Mucosa of rectum (tissue), 2 donors: ENCODE results near the gene MYOZ1.

ENCODE experiments used
- H3K27ac ChIP-seq, 2 donors: one replicate each; pipeline ENCODE4 v1.7.0; 2013; ENCODE audit warnings: inconsistent platforms in 2 of 2, low read depth in 2 of 2, low read length in 2 of 2
- H3K27me3 ChIP-seq, 2 donors: one replicate each; pipeline ENCODE4 v1.7.0; 2013; ENCODE audit warnings: low read length in 2 of 2; ENCODE audit not compliant: control insufficient read depth in 2 of 2, insufficient read depth in 2 of 2
- H3K36me3 ChIP-seq, 2 donors: one replicate each; pipeline ENCODE4 v1.7.0; 2013; ENCODE audit warnings: low read length in 2 of 2; ENCODE audit not compliant: control insufficient read depth in 2 of 2, insufficient read depth in 2 of 2
- H3K4me1 ChIP-seq, 2 donors: one replicate each; pipeline ENCODE4 v1.7.0; 2013; ENCODE audit warnings: low read length in 2 of 2, mild to moderate bottlenecking in 1 of 2; ENCODE audit not compliant: control insufficient read depth in 2 of 2, insufficient read depth in 2 of 2
- H3K4me3 ChIP-seq, 2 donors: one replicate each; pipeline ENCODE4 v1.7.0; 2013; ENCODE audit warnings: low read length in 2 of 2
- H3K9ac ChIP-seq, 2 donors: one replicate each; pipeline ENCODE4 v1.7.0; 2013; ENCODE audit warnings: low read length in 2 of 2, low read depth in 1 of 2, mild to moderate bottlenecking in 1 of 2
- H3K9me3 ChIP-seq, 2 donors: one replicate each; pipeline ENCODE4 v1.7.0; 2013; ENCODE audit warnings: low read length in 2 of 2; ENCODE audit not compliant: control insufficient read depth in 2 of 2
- donor health status: healthy.
- donor health status: Normal muscosa, but diverticular disease.

MYOZ1 gene

DNA sequence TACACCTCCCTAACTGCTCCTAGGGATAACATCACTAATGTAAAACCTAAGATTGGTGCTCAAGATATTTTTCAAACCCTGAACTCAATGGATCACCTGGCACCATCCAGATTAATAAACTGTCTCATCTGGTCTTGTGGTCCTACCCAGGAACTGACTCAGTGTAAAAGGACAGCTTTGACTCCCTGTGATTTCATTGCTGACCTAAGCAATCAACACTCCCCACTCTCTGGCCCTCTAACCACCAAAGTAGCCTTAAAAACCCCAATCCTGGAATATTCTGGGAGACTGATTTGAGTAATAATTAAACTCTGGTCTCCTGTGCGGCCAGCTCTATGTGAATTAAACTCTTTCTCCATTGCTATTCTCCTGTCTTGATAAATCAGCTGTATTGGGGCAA lies 43.9 kb downstream of the MYOZ1 start:
- H3K4me1 ChIP-seq = peaks cover 11 to 19% of the 10 kb centered on the region in 2 donors
- no peak overlapping the region for H3K9ac ChIP-seq
- H3K36me3 ChIP-seq = no peaks in the 10 kb centered on the region
- no peaks in the 10 kb centered on the region for H3K9me3 ChIP-seq
- no peak overlapping the region for H3K27ac ChIP-seq
- H3K27me3 ChIP-seq = no peaks in the 10 kb centered on the region
- H3K4me3 ChIP-seq = no peak overlapping the region

DNA sequence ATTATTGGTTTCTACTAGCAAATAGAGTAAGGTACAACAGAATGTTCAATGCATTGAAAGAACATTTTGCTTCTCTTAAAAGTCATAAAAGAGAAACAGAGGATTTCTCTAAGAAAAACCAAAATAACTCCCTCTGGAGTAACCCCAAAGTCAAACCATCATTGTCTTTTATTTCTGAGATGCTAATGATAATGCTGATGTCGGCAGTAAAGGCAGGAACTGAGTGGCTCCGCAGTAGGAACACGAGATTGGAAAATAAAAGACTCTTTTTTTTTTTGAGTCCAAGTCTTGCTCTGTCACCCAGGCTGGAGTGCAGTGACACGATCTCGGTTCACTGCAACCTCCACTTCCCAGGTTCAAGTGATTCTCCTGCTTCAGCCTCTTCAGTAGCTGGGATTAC lies 47.5 kb downstream of the MYOZ1 start:
- Histone ChIP-seq H3K4me1 (peaks cover 15 to 28% of the 10 kb centered on the region in 2 donors), H3K27me3 (no peaks in the 10 kb centered on the region), H3K9me3 (no peaks in the 10 kb centered on the region), H3K9ac (no peak overlapping the region), H3K4me3 (no peak overlapping the region), H3K27ac (no peak overlapping the region), H3K36me3 (no peaks in the 10 kb centered on the region)

DNA sequence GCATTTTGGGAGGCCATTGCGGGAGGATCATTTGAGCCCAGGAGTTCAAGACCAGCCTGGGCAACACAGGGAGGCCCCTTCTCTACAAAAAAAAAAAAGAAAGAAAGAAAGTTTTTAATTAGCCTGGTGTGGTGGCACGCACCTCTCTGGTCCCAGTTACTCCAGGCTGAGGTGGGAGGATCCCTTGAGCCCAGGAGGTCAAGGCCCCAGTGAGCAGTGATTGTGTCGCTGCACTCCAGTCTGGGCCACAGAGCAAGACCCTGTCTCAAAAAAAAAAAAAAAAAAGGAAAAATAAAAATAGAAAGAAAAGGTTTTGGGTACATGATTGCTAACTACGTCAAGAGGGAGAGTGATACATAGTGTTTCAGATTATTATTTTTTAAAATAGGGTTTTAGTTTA lies 48.2 kb downstream of the MYOZ1 start:
- no peaks in the 10 kb centered on the region for H3K27me3 ChIP-seq
- peak overlapping the region; percentile 67 to 94 for H3K27ac ChIP-seq
- peaks cover 15 to 33% of the 10 kb centered on the region in 2 donors for H3K4me1 ChIP-seq
- H3K4me3 ChIP-seq = no peak overlapping the region
- H3K9ac ChIP-seq = no peak overlapping the region
- H3K9me3 ChIP-seq = no peaks in the 10 kb centered on the region
- H3K36me3 ChIP-seq = no peaks in the 10 kb centered on the region

DNA sequence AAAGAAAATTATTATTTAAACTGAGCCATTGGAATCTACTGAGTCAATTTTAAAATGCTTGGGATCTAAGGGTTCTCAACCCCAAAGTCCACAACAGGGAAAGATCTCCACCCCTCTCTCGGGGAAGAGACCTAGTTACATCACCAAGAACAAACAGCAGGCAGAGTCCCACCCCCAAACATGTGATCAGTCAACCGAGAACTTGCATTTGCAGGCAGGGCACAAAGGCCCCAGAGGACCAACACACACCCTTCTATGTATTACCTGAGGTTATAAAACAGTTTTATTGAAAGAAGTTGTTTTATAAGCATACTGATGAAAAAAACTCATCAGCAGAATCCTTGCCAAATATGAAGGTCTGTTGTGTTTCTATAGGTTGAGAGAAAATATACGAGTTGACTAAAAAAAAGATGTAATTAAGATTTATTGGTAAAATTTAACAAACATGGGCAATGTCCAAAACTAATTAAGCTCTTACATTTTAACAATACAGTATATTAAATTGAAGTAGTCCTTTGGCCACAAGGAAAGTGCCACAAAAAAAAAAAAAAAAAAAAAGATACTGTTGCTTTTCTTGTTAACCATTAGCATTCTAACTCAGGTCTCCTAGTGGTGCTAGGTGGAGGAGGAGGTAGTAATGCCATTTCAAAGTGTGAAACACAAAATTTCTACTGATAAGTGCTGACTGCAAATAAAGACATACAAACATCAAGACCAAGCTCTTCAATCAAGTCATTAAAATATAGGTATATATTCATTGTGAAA lies 49.2 kb downstream of the MYOZ1 start:
- Histone ChIP-seq H3K9ac (peak overlapping the region; percentile 72 to 79), H3K9me3 (no peaks in the 10 kb centered on the region), H3K36me3 (no peaks in the 10 kb centered on the region), H3K27me3 (no peaks in the 10 kb centered on the region), H3K4me1 (peaks cover 18 to 34% of the 10 kb centered on the region in 2 donors), H3K4me3 (peak overlapping the region in 1 of 2 donors; percentile 60), H3K27ac (peak overlapping the region; percentile 87 to 94)

DNA sequence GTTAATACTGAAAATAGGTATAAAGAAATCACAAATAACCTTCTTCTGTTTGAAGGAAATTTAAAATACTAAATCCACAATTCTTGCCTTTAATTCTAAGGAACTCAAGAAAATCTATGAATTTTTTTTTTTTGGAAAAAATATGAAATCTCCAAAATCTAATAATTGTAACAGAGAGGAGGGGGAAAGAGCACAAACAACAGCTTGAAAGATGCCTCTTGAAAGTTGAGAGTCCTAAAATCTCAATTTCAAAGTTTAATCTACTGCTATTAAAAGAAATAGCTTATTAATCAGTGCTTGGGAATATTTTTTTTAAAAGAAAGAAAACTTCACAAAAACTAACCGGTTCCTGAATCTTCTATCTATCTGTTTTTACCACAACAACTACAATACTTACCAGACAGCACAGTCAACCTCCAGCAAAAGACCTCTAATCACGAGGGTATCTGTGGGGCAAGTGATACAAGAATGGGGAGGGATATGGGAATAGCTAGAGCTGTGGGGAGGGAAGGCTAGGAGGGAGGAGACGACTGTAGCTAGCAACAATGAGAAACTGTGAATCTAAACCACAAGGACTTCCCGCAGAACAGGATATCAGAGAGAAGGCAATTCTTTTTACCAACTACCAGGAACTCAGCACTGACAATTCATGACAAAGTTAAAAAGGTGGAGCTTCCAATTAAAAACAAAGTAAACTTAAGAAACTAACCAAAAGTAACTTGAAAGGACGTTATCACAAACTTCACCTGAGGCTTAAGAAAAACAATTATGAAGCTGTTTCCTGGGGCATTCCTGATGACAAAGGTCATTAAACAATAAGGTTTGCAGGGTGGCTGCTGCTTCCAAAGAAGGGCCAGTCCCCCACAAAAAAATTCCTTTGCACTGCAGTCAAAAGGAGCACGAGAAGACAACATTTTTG lies 50.1 kb downstream of the MYOZ1 start, which contains the start of gene USP54:
USP54 (minus strand) TSS at position 462 of the 919 bp plus-strand sequence. CDS start 15,684 bp downstream, outside the sequence.
- H3K9me3 ChIP-seq = no peaks in the 10 kb centered on the region
- H3K4me1 ChIP-seq = peaks cover 19 to 41% of the 10 kb centered on the region in 2 donors
- H3K4me3 ChIP-seq = peak within 1 kb of the TSS; percentile 55 to 60
- H3K27ac ChIP-seq = peak within 1 kb of the TSS; percentile 87 to 94
- H3K27me3 ChIP-seq = no peaks in the 10 kb centered on the region
- no peaks in the 10 kb centered on the region for H3K36me3 ChIP-seq
- peak within 1 kb of the TSS; percentile 72 to 79 for H3K9ac ChIP-seq

DNA sequence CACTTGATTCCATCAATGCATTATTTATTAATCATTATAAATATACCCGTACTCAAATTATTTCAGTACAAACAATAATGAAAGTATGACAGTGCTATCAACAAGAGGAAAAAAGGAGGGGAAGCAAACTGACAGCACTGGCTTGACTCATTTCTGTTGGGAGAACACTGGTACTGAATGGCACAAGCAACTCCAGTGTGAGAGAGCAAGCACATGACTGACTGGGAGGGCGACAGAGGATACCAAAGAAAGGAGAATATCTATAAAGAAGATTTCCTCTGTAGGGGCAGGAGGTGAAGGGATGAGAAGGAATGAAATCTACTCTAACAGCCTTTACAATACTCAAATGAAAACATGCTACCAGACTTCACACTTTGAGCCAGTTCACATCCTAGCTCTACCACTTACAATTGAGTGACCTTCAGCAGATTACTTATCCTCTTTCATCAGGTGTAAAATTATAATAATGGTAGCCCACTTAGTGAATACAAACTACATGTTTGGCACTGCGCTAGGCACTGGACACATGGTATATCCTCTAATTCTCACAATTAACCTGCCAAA lies 51.6 kb downstream of the MYOZ1 start:
- peaks cover 22 to 45% of the 10 kb centered on the region in 2 donors for H3K4me1 ChIP-seq
- H3K36me3 ChIP-seq = no peaks in the 10 kb centered on the region
- peak overlapping the region in 1 of 2 donors; percentile 27 for H3K4me3 ChIP-seq
- no peaks in the 10 kb centered on the region for H3K9me3 ChIP-seq
- H3K9ac ChIP-seq = no peak overlapping the region
- H3K27me3 ChIP-seq = no peaks in the 10 kb centered on the region
- peak overlapping the region; percentile 29 to 46 for H3K27ac ChIP-seq

DNA sequence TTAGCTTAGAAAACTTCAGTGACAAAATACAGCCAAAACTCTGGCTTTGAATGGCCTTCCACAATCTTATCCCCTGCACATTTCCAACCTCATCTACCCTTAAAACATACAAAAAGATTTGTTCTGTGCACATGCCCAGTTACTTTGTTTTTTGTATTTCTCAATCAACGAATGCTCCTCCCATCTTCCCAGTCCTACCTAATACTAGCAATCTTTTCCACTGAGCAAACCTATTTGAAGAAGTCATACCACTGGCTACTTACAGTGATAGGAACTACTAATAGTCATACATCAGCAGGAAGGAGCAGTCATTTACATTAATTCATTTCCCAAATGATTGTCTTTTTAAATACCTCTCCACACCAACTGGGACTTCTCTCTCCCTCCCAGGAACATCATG lies 52.6 kb downstream of the MYOZ1 start:
- Histone ChIP-seq H3K9ac (peak overlapping the region in 1 of 2 donors; percentile 19), H3K27me3 (no peaks in the 10 kb centered on the region), H3K27ac (peak overlapping the region in 1 of 2 donors; percentile 54), H3K9me3 (no peaks in the 10 kb centered on the region), H3K4me3 (peak overlapping the region in 1 of 2 donors; percentile 26), H3K36me3 (no peaks in the 10 kb centered on the region), H3K4me1 (peaks cover 22 to 45% of the 10 kb centered on the region in 2 donors)

DNA sequence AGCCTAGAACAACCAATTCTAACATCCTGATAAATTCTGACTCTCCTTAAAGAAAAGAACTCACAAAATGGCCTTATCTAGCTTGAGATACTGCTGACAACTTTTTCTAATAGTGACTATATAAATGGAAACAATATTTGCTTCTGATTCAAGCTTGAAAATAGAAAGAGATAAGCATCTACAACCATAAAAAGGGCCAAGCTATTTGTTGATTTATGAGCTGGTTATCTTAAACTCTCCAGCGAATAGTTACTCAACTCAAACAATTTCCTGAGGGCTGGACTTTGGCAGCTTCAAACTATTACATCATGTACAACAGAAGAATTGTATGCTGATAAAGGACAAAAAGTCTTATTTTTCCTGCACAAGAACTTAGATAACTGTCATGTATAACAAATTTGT lies 54.7 kb downstream of the MYOZ1 start:
- peaks cover 22 to 35% of the 10 kb centered on the region in 2 donors for H3K4me1 ChIP-seq

DNA sequence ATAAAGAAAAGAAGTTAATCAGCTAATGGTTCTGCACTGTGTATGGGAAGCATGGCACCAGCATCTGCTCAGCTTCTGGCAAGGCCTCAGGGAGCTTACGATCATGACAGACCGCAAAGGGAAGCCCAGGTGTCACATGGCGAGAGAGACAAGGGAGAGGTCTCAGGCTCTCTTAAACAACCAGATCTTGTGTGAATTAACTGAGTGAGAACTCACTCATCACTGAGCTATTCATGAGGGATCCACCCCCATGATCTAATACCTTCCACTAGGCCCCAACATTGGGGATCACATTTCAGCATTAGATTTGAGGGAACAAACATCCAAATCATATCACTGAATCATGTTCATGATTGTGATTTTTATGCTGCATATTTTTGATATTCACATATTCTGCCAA lies 55.9 kb downstream of the MYOZ1 start:
- no peak overlapping the region for H3K27ac ChIP-seq
- H3K4me3 ChIP-seq = no peak overlapping the region
- H3K9ac ChIP-seq = no peak overlapping the region
- H3K27me3 ChIP-seq = no peaks in the 10 kb centered on the region
- no peaks in the 10 kb centered on the region for H3K36me3 ChIP-seq
- no peaks in the 10 kb centered on the region for H3K9me3 ChIP-seq
- peaks cover 15 to 25% of the 10 kb centered on the region in 2 donors for H3K4me1 ChIP-seq

More for the DNA sequence above, 54.7 kb downstream of the MYOZ1 start:
- Histone ChIP-seq H3K9me3 (no peaks in the 10 kb centered on the region), H3K27ac (peak overlapping the region; percentile 75 to 82), H3K9ac (peak overlapping the region in 1 of 2 donors; percentile 16), H3K36me3 (no peaks in the 10 kb centered on the region), H3K27me3 (no peaks in the 10 kb centered on the region), H3K4me3 (peak overlapping the region in 1 of 2 donors; percentile 1)
